Measurements from ENCODE around the gene ANO8.

ANO8 gene

GRCh38 chr19:17327654-17328516 lies 6.8 kb downstream of the ANO8 start:
- peak; percentile 51 for DNase-seq

- no peak for DNase-seq
Measured at GRCh38 chr19:17327068-17327653, 7.5 kb downstream of the ANO8 start.

GRCh38 chr19:17326595-17326966 lies 8.1 kb downstream of the ANO8 start:
- no peak for DNase-seq

DNA sequence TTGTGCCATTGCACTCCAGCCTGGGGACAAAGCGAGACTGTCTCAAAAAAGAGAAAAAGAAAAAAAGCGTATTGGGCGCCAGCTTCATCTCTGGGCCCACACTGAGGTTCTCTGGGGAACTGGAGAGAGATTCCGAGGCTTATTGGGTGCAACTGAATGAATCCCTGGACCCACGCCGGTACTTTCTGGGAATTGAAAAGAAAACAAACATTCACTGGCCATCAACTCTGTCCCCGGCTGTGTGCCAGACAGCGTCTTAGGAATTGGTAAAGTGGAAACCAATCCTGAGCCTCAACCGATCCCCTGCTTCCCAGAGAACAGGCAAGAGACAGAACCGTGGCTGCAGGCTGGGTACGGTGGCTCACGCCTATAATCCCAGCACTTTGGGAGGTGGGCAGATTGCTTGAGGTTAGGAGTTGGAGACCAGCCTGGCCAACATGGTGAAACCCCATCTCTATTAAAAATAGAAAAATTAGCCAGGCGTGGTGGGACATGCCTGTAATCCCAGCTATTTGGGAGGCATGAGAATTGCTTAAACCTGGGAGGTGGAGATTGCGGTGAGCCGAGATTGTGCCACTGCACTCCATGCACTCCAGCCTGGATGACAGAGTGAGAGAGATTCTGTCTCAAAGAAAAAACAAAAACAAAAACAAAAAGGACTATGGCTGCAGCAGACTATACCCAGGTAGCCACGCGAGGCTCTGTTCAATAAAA lies 8.6 kb downstream of the ANO8 start:
- DNase-seq: no peak

DNA sequence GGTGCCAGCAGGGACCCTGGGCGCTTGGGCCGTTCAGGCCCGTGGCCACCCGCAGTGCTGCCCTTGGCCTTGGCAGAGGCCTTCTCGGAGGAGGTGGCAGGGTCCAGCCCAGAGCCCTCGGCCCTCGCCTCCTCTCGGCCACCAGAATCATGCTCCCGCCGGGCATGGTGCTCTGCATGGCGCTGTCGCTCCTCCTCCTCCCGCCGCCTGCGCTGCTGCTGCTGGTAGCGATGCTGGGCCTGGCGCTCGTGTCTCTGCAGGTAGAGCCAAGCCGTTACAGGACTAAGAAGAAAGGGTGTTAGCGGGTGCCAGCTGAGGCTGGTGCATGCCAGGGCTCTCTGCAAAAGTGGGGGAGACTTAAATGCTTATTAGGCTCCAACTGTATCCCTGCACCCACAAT lies 9.5 kb downstream of the ANO8 start:
- no peak for DNase-seq

GRCh38 chr19:17324357-17325114 lies 10.1 kb downstream of the ANO8 start:
- DNase-seq: no peak

GRCh38 chr19:17323964-17324332 lies 10.7 kb downstream of the ANO8 start:
- no peak for DNase-seq

- no peak for DNase-seq
Measured at GRCh38 chr19:17323300-17323963, 11.2 kb downstream of the ANO8 start.

DNA sequence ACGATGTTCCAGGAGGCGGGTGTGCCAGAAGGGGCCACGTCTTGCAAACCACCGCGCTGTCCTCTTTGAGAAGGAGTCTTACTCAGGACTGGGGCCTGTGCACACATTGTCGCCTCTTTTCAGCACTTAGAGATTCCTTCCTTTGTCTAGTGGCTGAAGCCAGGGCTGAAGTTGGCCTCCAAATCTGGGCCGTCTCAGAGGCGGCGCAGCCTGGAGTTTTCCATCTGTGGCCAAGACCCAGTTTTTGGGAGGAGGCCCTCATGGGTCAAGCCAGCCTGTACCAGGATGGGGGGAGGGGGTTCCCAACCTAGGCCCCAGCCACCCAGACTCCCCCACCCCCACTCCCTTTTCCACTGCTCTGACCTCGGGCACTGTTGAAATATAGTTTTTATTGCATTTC lies 11.8 kb downstream of the ANO8 start:
- DNase-seq: no peak

DNA sequence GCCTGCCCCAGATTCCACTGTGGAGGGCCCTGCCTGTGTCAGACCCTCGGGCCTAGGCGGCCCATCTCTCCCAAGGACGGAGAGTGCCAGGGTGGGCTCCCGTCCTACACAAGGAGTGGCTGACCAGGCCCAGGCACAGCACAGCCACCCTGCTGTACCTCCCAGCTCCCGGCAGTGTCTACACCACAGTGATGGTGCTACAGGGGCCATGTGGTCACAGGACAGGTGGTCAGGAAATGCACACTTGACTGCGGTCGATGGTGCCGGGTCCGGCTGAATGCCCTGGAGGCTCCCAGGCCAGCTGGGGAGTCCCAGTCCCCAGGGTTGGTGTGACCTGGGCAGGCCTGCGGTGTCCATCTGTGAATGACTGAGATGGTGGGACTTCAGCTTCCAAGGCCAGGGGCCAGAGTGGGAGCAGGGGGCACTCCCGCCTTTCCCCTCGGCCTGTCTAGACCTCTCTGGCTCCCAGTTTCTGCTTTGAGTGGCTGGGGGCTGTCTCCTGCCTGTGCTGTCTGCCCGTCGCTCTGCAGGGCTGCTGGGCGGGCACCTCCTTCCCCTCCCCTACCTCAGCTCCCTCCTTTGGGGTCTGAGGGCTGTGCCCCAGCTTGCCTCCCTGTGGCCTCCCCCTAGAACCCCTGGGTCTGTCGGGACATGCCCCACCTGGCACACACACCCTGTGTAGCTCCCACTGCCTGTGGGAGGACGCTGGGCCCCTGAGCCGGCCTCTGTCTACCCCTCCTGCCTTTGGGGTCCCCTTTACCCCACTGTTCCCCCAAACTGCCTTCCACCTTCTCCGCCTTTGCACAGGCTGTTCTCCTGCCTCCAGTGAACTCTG lies 12.8 kb downstream of the ANO8 start:
- DNase-seq: no peak

- no peak for DNase-seq
Measured at GRCh38 chr19:17320435-17320834, 14.2 kb downstream of the ANO8 start.

- no peak for DNase-seq
Measured at GRCh38 chr19:17319473-17320238, 15.0 kb downstream of the ANO8 start.

GRCh38 chr19:17318966-17319365 lies 15.7 kb downstream of the ANO8 start:
- DNase-seq: no peak

- DNase-seq: no peak
Measured at GRCh38 chr19:17314007-17314593, 20.6 kb downstream of the ANO8 start.

DNA sequence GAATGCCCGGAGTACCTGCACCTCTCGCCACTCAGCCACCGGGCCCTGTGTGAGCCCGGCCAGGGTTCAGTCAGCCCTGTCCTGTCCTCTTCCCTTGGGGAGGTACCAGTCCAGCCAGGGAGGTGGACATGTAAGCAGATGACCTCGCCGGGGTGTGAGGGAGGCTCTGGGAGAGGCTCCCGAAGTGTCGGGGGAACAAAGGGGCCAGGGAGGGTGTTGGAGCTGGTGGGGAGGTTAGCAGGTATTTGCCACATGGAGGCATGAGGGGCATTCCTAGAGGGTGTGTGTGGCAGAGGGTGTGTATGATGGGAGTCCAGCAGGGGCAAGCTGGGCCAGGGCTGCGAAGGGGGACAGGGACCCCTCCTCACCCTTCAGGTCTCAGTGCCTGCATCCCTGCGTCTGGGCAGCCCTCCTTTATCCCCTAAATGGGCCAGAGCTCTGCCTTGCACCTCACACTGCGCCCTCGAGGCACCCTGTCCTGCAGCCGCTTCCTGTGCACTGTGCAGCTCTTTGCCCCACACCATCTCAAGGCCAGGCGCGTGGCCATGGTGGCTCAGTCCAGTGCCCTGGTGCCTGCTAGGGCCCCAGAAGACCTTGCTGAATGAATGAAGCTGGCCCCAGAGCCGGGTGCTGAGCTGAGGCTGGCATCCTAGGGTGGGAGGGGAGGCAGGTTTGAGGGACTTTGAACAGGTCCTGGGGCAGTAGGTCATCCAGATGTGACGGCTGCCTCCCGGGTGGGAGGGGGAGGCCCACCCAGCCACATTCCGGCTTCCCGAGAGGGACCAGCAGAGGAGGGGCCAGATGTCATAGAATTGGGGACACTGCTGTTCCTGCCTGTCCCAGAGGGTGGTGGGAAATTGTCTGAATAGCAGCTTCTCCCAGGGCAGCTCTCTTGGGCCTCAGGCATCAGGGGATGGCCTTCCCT lies 22.2 kb downstream of the ANO8 start:
- DNase-seq: no peak

DNA sequence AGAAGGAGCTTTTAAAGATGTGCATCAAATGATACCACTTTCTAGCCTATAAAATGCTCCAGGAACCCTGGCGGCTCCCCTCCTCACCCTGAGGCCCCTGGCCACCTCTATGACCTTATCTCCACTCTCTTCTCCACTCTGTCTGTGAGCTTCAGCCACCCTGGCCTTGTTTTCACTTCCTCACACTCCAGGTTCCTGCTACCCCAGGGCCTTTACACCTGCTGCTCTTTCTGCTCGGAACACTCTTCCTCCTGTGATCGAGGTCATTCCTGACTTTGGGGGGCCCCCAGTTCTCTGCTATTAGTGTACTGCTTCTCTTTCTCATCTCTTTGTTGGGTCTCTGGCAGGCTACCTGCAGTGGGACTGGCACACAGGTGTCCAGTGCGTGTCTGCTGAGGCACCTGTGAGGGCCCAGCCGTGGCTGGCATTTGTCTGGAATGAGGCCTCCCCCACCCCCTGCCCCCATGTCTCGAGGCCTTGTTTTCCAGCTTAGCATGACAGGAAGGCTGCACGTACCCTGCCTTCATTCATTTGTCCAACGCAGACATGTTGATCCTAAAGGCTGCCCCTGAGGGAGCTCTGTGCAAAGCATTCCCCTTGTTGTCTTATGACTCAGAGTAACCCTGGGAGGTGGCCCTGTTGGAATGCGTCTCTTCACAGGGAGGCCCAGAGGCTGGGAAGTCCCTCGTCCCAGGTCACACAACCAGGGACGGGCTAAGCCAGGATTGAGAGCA lies 23.0 kb downstream of the ANO8 start:
- no peak for DNase-seq

GRCh38 chr19:17309965-17310461 lies 24.6 kb downstream of the ANO8 start:
- DNase-seq: no peak

GRCh38 chr19:17309198-17309964 lies 25.3 kb downstream of the ANO8 start, which contains the start of gene DDA1:
Gene DDA1, plus strand, starts transcription at chr19:17309563. Its CDS starts 92 bp downstream, at chr19:17309655.
- DNase-seq: peak; percentile 100
